SU-DHL-6 (cell line): Measurements from ENCODE around the gene SELENOV.

ENCODE experiments used
- H2AFZ ChIP-seq: fragments of 200-600 bp; sonication (generic); 2 replicates; pipeline ENCODE4 v1.6.1; 2014; ENCODE audit warnings: low read depth, mild to moderate bottlenecking, moderate library complexity, mixed read lengths, antibody characterized with exemption, low read length; ENCODE audit not compliant: severe bottlenecking
- H3F3A ChIP-seq: fragments of 200-600 bp; shearing (Covaris generic); 2 replicates; pipeline ENCODE4 v1.6.0; 2016; ENCODE audit warnings: antibody characterized with exemption, mild to moderate bottlenecking; ENCODE audit not compliant: insufficient read depth
- H3K27ac ChIP-seq: fragments of 200-600 bp; sonication (generic); 2 replicates; pipeline ENCODE4 v1.5.1; 2016; ENCODE audit warnings: low read depth, mild to moderate bottlenecking, low read length, moderate library complexity, mixed read lengths
- H3K27me3 ChIP-seq: fragments of 200-600 bp; sonication (generic), shearing (Covaris generic); 2 replicates; pipeline ENCODE4 v1.6.0; 2014; ENCODE audit warnings: mild to moderate bottlenecking, low read length
- H3K36me3 ChIP-seq: fragments of 200-600 bp; sonication (generic); 2 replicates; pipeline ENCODE4 v1.6.1; 2014; ENCODE audit warnings: mild to moderate bottlenecking, low read length, mixed read lengths
- H3K4me2 ChIP-seq: fragments of 300-600, 200-600 bp; shearing (Covaris generic), sonication (generic); 2 replicates; pipeline ENCODE4 v1.6.0; 2014; ENCODE audit warnings: low read length, low read depth, mild to moderate bottlenecking; ENCODE audit not compliant: poor library complexity, severe bottlenecking
- H3K4me3 ChIP-seq: fragments of 200-600 bp; sonication (generic); 2 replicates; pipeline ENCODE4 v1.5.1; 2014; ENCODE audit warnings: antibody characterized with exemption, low read length, mild to moderate bottlenecking, mixed read lengths; ENCODE audit not compliant: insufficient read depth, poor library complexity, severe bottlenecking
- H3K79me2 ChIP-seq: fragments of 200-600 bp; sonication (generic); 2 replicates; pipeline ENCODE4 v1.6.1; 2014; ENCODE audit warnings: mild to moderate bottlenecking, low read length, moderate library complexity; ENCODE audit not compliant: insufficient read depth
- H3K9ac ChIP-seq: fragments of 200-600 bp; sonication (generic); 2 replicates; pipeline ENCODE4 v1.7.0; 2014; ENCODE audit warnings: mild to moderate bottlenecking, low read length
- H3K9me2 ChIP-seq: fragments of 200-600 bp; sonication (generic); replicated peaks from 2 replicates; pipeline ENCODE4 v1.6.1; 2014; ENCODE audit warnings: low read length; ENCODE audit not compliant: insufficient read depth
- H3K9me3 ChIP-seq: fragments of 200-600 bp; sonication (generic); 2 replicates; pipeline ENCODE4 v1.6.1; 2014; ENCODE audit warnings: low read length, mixed read lengths; ENCODE audit not compliant: insufficient read depth
- H4K20me1 ChIP-seq: fragments of 200-600 bp; sonication (generic); 2 replicates; pipeline ENCODE4 v1.6.1; 2014; ENCODE audit warnings: low read depth, mild to moderate bottlenecking, antibody characterized with exemption, low read length, moderate library complexity, mixed read lengths
- EZH2phosphoT487 ChIP-seq: fragments of 200-600 bp; sonication (generic), shearing (Covaris generic); conservative IDR thresholded peaks from 2 replicates; pipeline ENCODE4 v1.6.1; 2018; ENCODE audit warnings: mild to moderate bottlenecking, antibody characterized with exemption, low read length, moderate library complexity, mixed read lengths
- TF ChIP-seq, protein P1 (sequence below): fragments of 200-600 bp; sonication (generic); IDR thresholded peaks from one replicate; pipeline ENCODE4 v1.5.1; 2017; ENCODE audit warnings: antibody characterized with exemption, mild to moderate bottlenecking, low read length, moderate library complexity; ENCODE audit not compliant: insufficient read depth, poor library complexity, severe bottlenecking

Gene SELENOV

GRCh38 chr19:39471756-39472536 lies 43.0 kb upstream of the SELENOV start:
- no peaks in the 10 kb centered on the region for H4K20me1 ChIP-seq
- H3K4me2 ChIP-seq: no peak overlapping the region
- H3K9me2 ChIP-seq: no peaks in the 10 kb centered on the region
- H3K9ac ChIP-seq: no peak overlapping the region
- TF ChIP-seq EZH2phosphoT487: no peak
- TF ChIP-seq, protein P1, sequence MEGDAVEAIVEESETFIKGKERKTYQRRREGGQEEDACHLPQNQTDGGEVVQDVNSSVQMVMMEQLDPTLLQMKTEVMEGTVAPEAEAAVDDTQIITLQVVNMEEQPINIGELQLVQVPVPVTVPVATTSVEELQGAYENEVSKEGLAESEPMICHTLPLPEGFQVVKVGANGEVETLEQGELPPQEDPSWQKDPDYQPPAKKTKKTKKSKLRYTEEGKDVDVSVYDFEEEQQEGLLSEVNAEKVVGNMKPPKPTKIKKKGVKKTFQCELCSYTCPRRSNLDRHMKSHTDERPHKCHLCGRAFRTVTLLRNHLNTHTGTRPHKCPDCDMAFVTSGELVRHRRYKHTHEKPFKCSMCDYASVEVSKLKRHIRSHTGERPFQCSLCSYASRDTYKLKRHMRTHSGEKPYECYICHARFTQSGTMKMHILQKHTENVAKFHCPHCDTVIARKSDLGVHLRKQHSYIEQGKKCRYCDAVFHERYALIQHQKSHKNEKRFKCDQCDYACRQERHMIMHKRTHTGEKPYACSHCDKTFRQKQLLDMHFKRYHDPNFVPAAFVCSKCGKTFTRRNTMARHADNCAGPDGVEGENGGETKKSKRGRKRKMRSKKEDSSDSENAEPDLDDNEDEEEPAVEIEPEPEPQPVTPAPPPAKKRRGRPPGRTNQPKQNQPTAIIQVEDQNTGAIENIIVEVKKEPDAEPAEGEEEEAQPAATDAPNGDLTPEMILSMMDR: no peak
- H2AFZ ChIP-seq: no peak overlapping the region
- H3K27me3 ChIP-seq: no peaks in the 10 kb centered on the region
- no peaks in the 10 kb centered on the region for H3K9me3 ChIP-seq
- no peaks in the 10 kb centered on the region for H3F3A ChIP-seq
- H3K4me3 ChIP-seq: no peak overlapping the region
- no peak overlapping the region for H3K27ac ChIP-seq
- H3K36me3 ChIP-seq: no peaks in the 10 kb centered on the region; the same call in 1 of the 2 replicates
- no peaks in the 10 kb centered on the region for H3K79me2 ChIP-seq

- Histone ChIP-seq H4K20me1 (no peaks in the 10 kb centered on the region), H2AFZ (no peak overlapping the region), H3K9me3 (no peaks in the 10 kb centered on the region), H3K79me2 (no peaks in the 10 kb centered on the region), H3K9ac (no peak overlapping the region), H3K36me3 (no peaks in the 10 kb centered on the region; the same call in 1 of the 2 replicates), H3F3A (no peaks in the 10 kb centered on the region), H3K4me3 (no peak overlapping the region), H3K4me2 (no peak overlapping the region), H3K9me2 (no peaks in the 10 kb centered on the region), H3K27ac (no peak overlapping the region), H3K27me3 (no peaks in the 10 kb centered on the region)
- TF ChIP-seq, protein P1: no peak
Observed at GRCh38 chr19:39472746-39473442, 42.0 kb upstream of the SELENOV start.

- TF ChIP-seq EZH2phosphoT487: no peak
- TF ChIP-seq, protein P1: no peak
- H4K20me1 ChIP-seq: no peaks in the 10 kb centered on the region
- no peak overlapping the region for H3K27ac ChIP-seq
- no peaks in the 10 kb centered on the region for H3K9me2 ChIP-seq
- no peak overlapping the region for H3K9ac ChIP-seq
- H3K9me3 ChIP-seq: no peaks in the 10 kb centered on the region
- H3K4me3 ChIP-seq: no peak overlapping the region
- peaks cover 2% of the 10 kb centered on the region for H3F3A ChIP-seq
- no peak overlapping the region for H2AFZ ChIP-seq
- no peak overlapping the region for H3K4me2 ChIP-seq
- H3K36me3 ChIP-seq: no peaks in the 10 kb centered on the region; the same call in 1 of the 2 replicates
- no peaks in the 10 kb centered on the region for H3K27me3 ChIP-seq
- H3K79me2 ChIP-seq: no peaks in the 10 kb centered on the region
Observed at GRCh38 chr19:39473443-39473960, 41.4 kb upstream of the SELENOV start.
